HUES64 (cell line): ENCODE results near the gene PTGES.
"Not testable (repeated sequence)": the region's sequence is repeated elsewhere in the genome, so short reads cannot be mapped to it uniquely, and the experiment has no call there.

Experiments
- H3K27ac ChIP-seq: 2 replicates; pipeline ENCODE4 v1.7.0; 2013; ENCODE audit warnings: low read depth, low read length, inconsistent platforms
- H3K27me3 ChIP-seq: 2 replicates; pipeline ENCODE4 v1.6.1; 2013; ENCODE audit warnings: mild to moderate bottlenecking, low read length; ENCODE audit not compliant: insufficient read depth
- H3K36me3 ChIP-seq: 2 replicates; pipeline ENCODE4 v1.6.1; 2013; ENCODE audit warnings: mild to moderate bottlenecking, low read length; ENCODE audit not compliant: insufficient read depth
- H3K4me1 ChIP-seq: 2 replicates; pipeline ENCODE4 v1.6.1; 2013; ENCODE audit warnings: mild to moderate bottlenecking, low read length, moderate library complexity; ENCODE audit not compliant: insufficient read depth
- H3K4me3 ChIP-seq: 2 replicates; pipeline ENCODE4 v1.5.1; 2013; ENCODE audit warnings: mild to moderate bottlenecking, low read length, moderate library complexity
- H3K9ac ChIP-seq: 2 replicates; pipeline ENCODE4 v1.6.1; 2013; ENCODE audit warnings: mild to moderate bottlenecking, low read depth, low read length
- H3K9me3 ChIP-seq: 2 replicates; pipeline ENCODE4 v1.6.1; 2013; ENCODE audit warnings: low read depth, low read length; ENCODE audit not compliant: insufficient read depth
- WGBS: fragments of 150-250, 120-280 bp; methylation state at CpG from one replicate; pipeline ENCODE4 v1.1.7; 2013; ENCODE audit warnings: missing lambda C conversion rate; 5-methylcytosine and 5-hydroxymethylcytosine counted together

PTGES gene

GRCh38 chr9:129768486-129768885, 15.6 kb upstream of the PTGES start:
- 97% methylated on average over 6 of the region's 6 CpGs for WGBS
- H3K9me3 ChIP-seq = no peaks in the 10 kb centered on the region
- no peaks in the 10 kb centered on the region for H3K27me3 ChIP-seq
- H3K36me3 ChIP-seq = no peaks in the 10 kb centered on the region
- no peaks in the 10 kb centered on the region for H3K4me1 ChIP-seq
- no peak overlapping the region for H3K9ac ChIP-seq
- no peak overlapping the region for H3K27ac ChIP-seq
- no peak overlapping the region for H3K4me3 ChIP-seq

GRCh38 chr9:129765764-129766317, 13.0 kb upstream of the PTGES start:
- Histone ChIP-seq H3K9me3 (no peaks in the 10 kb centered on the region), H3K27ac (no peak overlapping the region), H3K27me3 (no peaks in the 10 kb centered on the region), H3K36me3 (no peaks in the 10 kb centered on the region), H3K4me1 (no peaks in the 10 kb centered on the region), H3K9ac (no peak overlapping the region), H3K4me3 (no peak overlapping the region)
- 83% methylated on average over 4 of the region's 4 CpGs for WGBS

GRCh38 chr9:129762985-129763926, 10.4 kb upstream of the PTGES start:
- 90% methylated on average over 13 of the region's 13 CpGs for WGBS
- Histone ChIP-seq H3K4me1 (no peaks in the 10 kb centered on the region), H3K4me3 (no peak overlapping the region), H3K9me3 (no peaks in the 10 kb centered on the region), H3K27me3 (no peaks in the 10 kb centered on the region), H3K36me3 (no peaks in the 10 kb centered on the region), H3K27ac (no peak overlapping the region), H3K9ac (no peak overlapping the region)

- not testable (repeated sequence) for H3K9ac ChIP-seq, H3K27me3 ChIP-seq, H3K27ac ChIP-seq, H3K36me3 ChIP-seq, H3K4me1 ChIP-seq, H3K9me3 ChIP-seq, H3K4me3 ChIP-seq
- WGBS = 94% methylated on average over 13 of the region's 13 CpGs
Observed at GRCh38 chr9:129762370-129762984, 9.6 kb upstream of the PTGES start.

- Histone ChIP-seq H3K4me1 (no peaks in the 10 kb centered on the region), H3K27ac (no peak overlapping the region), H3K4me3 (no peak overlapping the region), H3K9ac (no peak overlapping the region), H3K27me3 (no peaks in the 10 kb centered on the region), H3K36me3 (no peaks in the 10 kb centered on the region), H3K9me3 (no peaks in the 10 kb centered on the region)
- WGBS = 67% methylated on average over 6 of the region's 6 CpGs
Observed at GRCh38 chr9:129761901-129762369, 9.1 kb upstream of the PTGES start.

GRCh38 chr9:129761293-129761900, 8.6 kb upstream of the PTGES start:
- Histone ChIP-seq H3K27me3 (no peaks in the 10 kb centered on the region), H3K27ac (no peak overlapping the region), H3K9ac (no peak overlapping the region), H3K4me3 (no peak overlapping the region), H3K4me1 (no peaks in the 10 kb centered on the region), H3K36me3 (no peaks in the 10 kb centered on the region), H3K9me3 (no peaks in the 10 kb centered on the region)
- WGBS = 90% methylated on average over 11 of the region's 11 CpGs

GRCh38 chr9:129760784-129761183, 7.9 kb upstream of the PTGES start:
- not testable (repeated sequence) for H3K27me3 ChIP-seq, H3K9me3 ChIP-seq, H3K36me3 ChIP-seq, H3K27ac ChIP-seq, H3K4me1 ChIP-seq, H3K9ac ChIP-seq, H3K4me3 ChIP-seq
- WGBS = 97% methylated on average over 7 of the region's 7 CpGs

- H3K27me3 ChIP-seq = no peaks in the 10 kb centered on the region
Observed at GRCh38 chr9:129759804-129760502, 7.1 kb upstream of the PTGES start.

GRCh38 chr9:129759319-129759718, 6.5 kb upstream of the PTGES start:
- WGBS = 90% methylated on average over 4 of the region's 4 CpGs
- no peak overlapping the region for H3K9ac ChIP-seq
- no peaks in the 10 kb centered on the region for H3K9me3 ChIP-seq
- no peak overlapping the region for H3K4me3 ChIP-seq
- no peaks in the 10 kb centered on the region for H3K4me1 ChIP-seq
- no peaks in the 10 kb centered on the region for H3K36me3 ChIP-seq
- no peaks in the 10 kb centered on the region for H3K27me3 ChIP-seq
- no peak overlapping the region for H3K27ac ChIP-seq

More at GRCh38 chr9:129759804-129760502, 7.1 kb upstream of the PTGES start:
- 88% methylated on average over 13 of the region's 13 CpGs for WGBS
- H3K27ac ChIP-seq = no peak overlapping the region
- no peaks in the 10 kb centered on the region for H3K4me1 ChIP-seq
- H3K4me3 ChIP-seq = no peak overlapping the region
- H3K36me3 ChIP-seq = no peaks in the 10 kb centered on the region
- H3K9ac ChIP-seq = no peak overlapping the region
- no peaks in the 10 kb centered on the region for H3K9me3 ChIP-seq

- Histone ChIP-seq H3K4me3 (no peak overlapping the region), H3K36me3 (no peaks in the 10 kb centered on the region), H3K27me3 (no peaks in the 10 kb centered on the region), H3K9me3 (no peaks in the 10 kb centered on the region), H3K27ac (no peak overlapping the region), H3K9ac (no peak overlapping the region), H3K4me1 (peaks cover 7% of the 10 kb centered on the region)
- 84% methylated on average over 9 of the region's 9 CpGs for WGBS
Observed at GRCh38 chr9:129757045-129757444, 4.2 kb upstream of the PTGES start.
